Endothelial cell of umbilical vein (primary cell): ENCODE results near the gene TAS2R41. TPM values are rescaled to one million over a fixed set of nuclear protein-coding genes. Genes with fewer than 3 reads are reported as not detected.

ENCODE experiments used
- BruUV-seq: library from RNA; stranded (reverse); fragments of 400-500 nt; replicated peaks from 2 replicates; lab custom pipeline; 2021; lab: Mats Ljungman, UMichigan
- CTCF ChIA-PET: fragments of 300-600, 350-600 bp; sonication (Branson Sonifier 250); formaldehyde crosslinking; loops from one replicate; lab custom pipeline; 2021; ENCODE audit warnings: antibody characterized with exemption, inconsistent platforms; lab: Charles Lee
- POLR2A ChIA-PET: fragments of 300-600, 350-600 bp; sonication (Branson Sonifier 250); formaldehyde crosslinking; loops from one replicate; lab custom pipeline; 2021; ENCODE audit warnings: antibody characterized with exemption, inconsistent platforms; lab: Charles Lee
- DNase-seq: peaks from one replicate; pipeline ENCODE4 v3.0.0-alpha.2; 2011; ENCODE audit warnings: low read depth, low spot score
- FAIRE-seq: peaks from 2 replicates; lab custom pipeline; 2011; peaks lifted over from hg19 to GRCh38; lab: Jason Lieb, UNC
- H2AFZ ChIP-seq: 2 replicates; pipeline ENCODE4 v1.6.0; 2012; ENCODE audit warnings: low read depth, low read length, control low read depth, inconsistent platforms
- H3K27ac ChIP-seq: 2 replicates; pipeline ENCODE4 v1.5.1; 2011; ENCODE audit warnings: low read depth, mild to moderate bottlenecking, control low read depth, low read length, moderate library complexity; ENCODE audit not compliant: insufficient read depth
- H3K27me3 ChIP-seq, 2 experiments: 2 replicates each; pipeline versions ENCODE4 v1.6.0 to v1.6.1; 2011; ENCODE audit warnings: low read length in 2 of 2, mixed read lengths in 1 of 2; ENCODE audit not compliant: control insufficient read depth in 2 of 2, insufficient read depth in 2 of 2
- H3K36me3 ChIP-seq, 2 experiments: 2 replicates in 1 of 2; 3 replicates in 1 of 2; pipeline ENCODE4 v1.5.1; 2011; ENCODE audit warnings: low read length in 2 of 2, mild to moderate bottlenecking in 1 of 2, moderate library complexity in 1 of 2; ENCODE audit not compliant: control insufficient read depth in 2 of 2, insufficient read depth in 2 of 2; ENCODE audit errors: extremely low read depth in 1 of 2
- H3K4me1 ChIP-seq: 3 replicates; pipeline ENCODE4 v1.5.1; 2011; ENCODE audit warnings: mild to moderate bottlenecking, low read length; ENCODE audit not compliant: control insufficient read depth, insufficient read depth; ENCODE audit errors: extremely low read depth
- H3K4me2 ChIP-seq: 2 replicates; pipeline ENCODE4 v1.6.1; 2011; ENCODE audit warnings: low read length, control low read depth, mixed read lengths; ENCODE audit not compliant: insufficient read depth
- H3K4me3 ChIP-seq, 3 experiments: fragments of 200-600 bp in 1 of 3; sonication (generic), shearing (Covaris generic) in 1 of 3; replicated peaks in 1 of 3; 2 replicates each; pipeline ENCODE4 v1.5.1; 2011 to 2016; ENCODE audit warnings: control low read depth in 3 of 3, low read length in 3 of 3, mild to moderate bottlenecking in 2 of 3, inconsistent platforms in 1 of 3, low read depth in 1 of 3, moderate library complexity in 1 of 3; ENCODE audit not compliant: insufficient read depth in 1 of 3
- H3K79me2 ChIP-seq: 2 replicates; pipeline ENCODE4 v1.6.0; 2012; ENCODE audit warnings: low read length, inconsistent platforms; ENCODE audit not compliant: control insufficient read depth, insufficient read depth
- H3K9ac ChIP-seq: replicated peaks from 2 replicates; pipeline ENCODE3; 2011; ENCODE audit warnings: low read length, control low read depth; ENCODE audit not compliant: insufficient read depth; ENCODE audit errors: extremely low read depth
- H3K9me1 ChIP-seq: replicated peaks from 3 replicates; pipeline ENCODE4 v1.6.0; 2011; ENCODE audit warnings: mild to moderate bottlenecking, low read length; ENCODE audit not compliant: control insufficient read depth, insufficient read depth; ENCODE audit errors: extremely low read depth
- H3K9me3 ChIP-seq: replicated peaks from 2 replicates; pipeline ENCODE4 v1.5.1; 2012; ENCODE audit warnings: low read length, inconsistent platforms; ENCODE audit not compliant: control insufficient read depth, insufficient read depth
- H4K20me1 ChIP-seq: replicated peaks from 2 replicates; pipeline ENCODE3; 2011; ENCODE audit warnings: mild to moderate bottlenecking, low read length; ENCODE audit not compliant: control insufficient read depth, insufficient read depth; ENCODE audit errors: extremely low read depth
- CTCF ChIP-seq, 2 donors: IDR thresholded peaks; 1 replicate in 1 of 2; 2 replicates in 1 of 2; pipeline ENCODE4 v1.5.1; 2011; ENCODE audit warnings: low read length in 2 of 2, mild to moderate bottlenecking in 2 of 2, moderate library complexity in 2 of 2, control low read depth in 1 of 2, inconsistent platforms in 1 of 2, low read depth in 1 of 2; ENCODE audit not compliant: insufficient read depth in 1 of 2; ENCODE audit errors: extremely low read depth in 1 of 2
- EZH2 ChIP-seq: IDR thresholded peaks from 2 replicates; pipeline ENCODE4 v1.6.1; 2012; ENCODE audit warnings: borderline replicate concordance, low read depth, mild to moderate bottlenecking, moderate library complexity, low read length, inconsistent platforms; ENCODE audit not compliant: severe bottlenecking
- FOS ChIP-seq: IDR thresholded peaks from 2 replicates; pipeline ENCODE4 v1.6.1; 2011; ENCODE audit warnings: mild to moderate bottlenecking, low read length, moderate library complexity, borderline replicate concordance; ENCODE audit not compliant: insufficient read depth
- GATA2 ChIP-seq: IDR thresholded peaks from 2 replicates; pipeline ENCODE4 v1.7.0; 2011; ENCODE audit warnings: low read depth, mild to moderate bottlenecking, moderate library complexity, mixed read lengths, low read length; ENCODE audit not compliant: insufficient read length, insufficient read depth
- JUN ChIP-seq: IDR thresholded peaks from 2 replicates; pipeline ENCODE4 v1.6.1; 2011; ENCODE audit warnings: borderline replicate concordance, low read depth; ENCODE audit not compliant: insufficient read length, insufficient read depth
- MAX ChIP-seq: IDR thresholded peaks from 2 replicates; pipeline ENCODE4 v1.6.1; 2011; ENCODE audit not compliant: insufficient read depth, insufficient read length
- MYC ChIP-seq: IDR thresholded peaks from one replicate; pipeline ENCODE4 v1.6.1; 2011; ENCODE audit warnings: mild to moderate bottlenecking, low read depth, low read length
- POLR2A ChIP-seq: IDR thresholded peaks from 2 replicates; pipeline ENCODE4 v1.6.1; 2012; ENCODE audit warnings: low read depth, mild to moderate bottlenecking, control low read depth, low read length
- POLR2AphosphoS5 ChIP-seq: IDR thresholded peaks from 2 replicates; pipeline ENCODE4 v1.6.1; 2012; ENCODE audit warnings: low read depth, mild to moderate bottlenecking, control low read depth, low read length, moderate library complexity; ENCODE audit not compliant: insufficient read depth
- dilution Hi-C: fragments of 300-500 bp; cut with MboI; formaldehyde crosslinking; loops from one replicate; pipeline ENCODE4 v1.15.0; 2019; ENCODE audit warnings: low sequenced_read_pairs; ENCODE audit not compliant: extremely low pct_ligation_motif_present
- intact Hi-C: fragments of 100-400 bp; cut with micrococcal nuclease; formaldehyde crosslinking; loops from one replicate; pipeline ENCODE4 v1.10.0; 2022
- polyA plus RNA-seq, 4 experiments: library from polyadenylated mRNA; depleted of rRNA in 3 of 4; stranded (reverse) in 3 of 4; unstranded in 1 of 4; fragments of >200 nt; gene quantifications; 2 replicates each; pipeline versions ENCODE4 v1.2.1 to v1.2.3, GENCODE V29; 2011 to 2012; ENCODE audit warnings: missing spikeins in 1 of 4
- total RNA-seq: library from RNA; stranded (reverse); gene quantifications from 2 replicates; pipeline ENCODE4 v1.2.3, GENCODE V29; 2021

Gene TAS2R41
- total and polyA plus RNA-seq, 2 donors (not counting 3 experiments of a cell fraction or from before 2014, with no cell fraction given): not detected

GRCh38 chr7:143495851-143496250 is 18.2 kb downstream of the TAS2R41 start:
- no peak for DNase-seq
- TF ChIP-seq CTCF (IDR thresholded peaks at IDR 0.05; ENCODE audit: extremely low read depth in 1 of 2, insufficient read depth in 1 of 2, low read depth in 1 of 2, low read length in 2 of 2): no peak
- no peak for TF ChIP-seq MAX
- no peak for TF ChIP-seq FOS
- no peak for TF ChIP-seq GATA2
- no peak for TF ChIP-seq MYC
- no peak for TF ChIP-seq POLR2A
- TF ChIP-seq EZH2: no peak
- TF ChIP-seq JUN: no peak
- TF ChIP-seq POLR2AphosphoS5: no peak
- POLR2A ChIA-PET: no interaction called here
- intact Hi-C loops (loop anchor here (5.0 kb wide), 1 partner anchor 114 kb away; the partner anchor contains the start of gene ZYX), dilution Hi-C loops (no loop called here)
- H3K27me3 ChIP-seq: no peaks in the 10 kb centered on the region
- no peaks in the 10 kb centered on the region for H3K79me2 ChIP-seq
- H2AFZ ChIP-seq: no peak overlapping the region
- H4K20me1 ChIP-seq: no peaks in the 10 kb centered on the region
- H3K9ac ChIP-seq: no peak overlapping the region
- no peak overlapping the region for H3K27ac ChIP-seq
- no peaks in the 10 kb centered on the region for H3K9me3 ChIP-seq
- no peak overlapping the region for H3K4me2 ChIP-seq
- no TSS peak for BruUV-seq
- H3K36me3 ChIP-seq: no peaks in the 10 kb centered on the region
- peaks cover 75% of the 10 kb centered on the region for H3K4me1 ChIP-seq
- FAIRE-seq: no peak
- no peak overlapping the region for H3K4me3 ChIP-seq
- CTCF ChIA-PET: no interaction called here
- no peaks in the 10 kb centered on the region for H3K9me1 ChIP-seq
